ENCODE measurements around the gene DNAJB4.
A peak's percentile ranks its signal among the peaks of the same experiment; 100 is the strongest.
"Not testable (repeated sequence)": the region's sequence is repeated elsewhere in the genome, so short reads cannot be mapped to it uniquely, and the experiment has no call there.

DNAJB4 gene

GRCh38 chr1:77978293-77978968, 26.3 kb upstream of the DNAJB4 start:
- TF ChIP-seq CTCF (IDR thresholded peaks at IDR 0.05; ENCODE audit: borderline replicate concordance, control extremely low read depth, extremely low read depth, insufficient read depth, missing control alignments): no peak
- in situ Hi-C loops (cut with MboI; ENCODE audit: low sequenced_read_pairs, unreplicated experiment): no loop called here
- peak; percentile 79 for DNase-seq (ENCODE audit: low spot score)

GRCh38 chr1:77978969-77979876, 25.5 kb upstream of the DNAJB4 start, which contains the start of gene FUBP1:
Gene FUBP1 (minus strand): TSS chr1:77979072. CDS start chr1:77979004, 68 bp downstream.
- in situ Hi-C loops (cut with MboI; ENCODE audit: low sequenced_read_pairs, unreplicated experiment): no loop called here
- peak; percentile 77 for TF ChIP-seq CTCF (IDR thresholded peaks at IDR 0.05; ENCODE audit: borderline replicate concordance, control extremely low read depth, extremely low read depth, insufficient read depth, missing control alignments)

GRCh38 chr1:77983352-77983996, 21.3 kb upstream of the DNAJB4 start:
- in situ Hi-C loops (cut with MboI; ENCODE audit: low sequenced_read_pairs, unreplicated experiment); DNase-seq (ENCODE audit: low spot score): not testable (repeated sequence)

More at GRCh38 chr1:77978969-77979876, 25.5 kb upstream of the DNAJB4 start, which contains the start of gene FUBP1:
- DNase-seq (ENCODE audit: low spot score): peak; percentile 90

- DNase-seq (ENCODE audit: low spot score): no peak
- in situ Hi-C loops (cut with MboI; ENCODE audit: low sequenced_read_pairs, unreplicated experiment): no loop called here
- TF ChIP-seq CTCF (IDR thresholded peaks at IDR 0.05; ENCODE audit: borderline replicate concordance, control extremely low read depth, extremely low read depth, insufficient read depth, missing control alignments): no peak
These were observed 20.8 kb upstream of the DNAJB4 start for GRCh38 chr1:77983997-77984355.

- no peak for DNase-seq (ENCODE audit: low spot score)
- in situ Hi-C loops (cut with MboI; ENCODE audit: low sequenced_read_pairs, unreplicated experiment): no loop called here
- no peak for TF ChIP-seq CTCF (IDR thresholded peaks at IDR 0.05; ENCODE audit: borderline replicate concordance, control extremely low read depth, extremely low read depth, insufficient read depth, missing control alignments)
These were observed 20.1 kb upstream of the DNAJB4 start for GRCh38 chr1:77984629-77985028.

- in situ Hi-C loops (cut with MboI; ENCODE audit: low sequenced_read_pairs, unreplicated experiment): no loop called here
- no peak for DNase-seq (ENCODE audit: low spot score)
- no peak for TF ChIP-seq CTCF (IDR thresholded peaks at IDR 0.05; ENCODE audit: borderline replicate concordance, control extremely low read depth, extremely low read depth, insufficient read depth, missing control alignments)
These were observed 17.9 kb upstream of the DNAJB4 start for GRCh38 chr1:77986810-77987209.

Data from GM13976 (cell line).